GM21360 (cell line): Measurements from ENCODE around the gene ALDOC.

Experiments used
- ATAC-seq: cut with Tn5 transposase; IDR thresholded peaks from one replicate; pipeline ENCODE4 v1.9.1; 2021; ENCODE audit warnings: mild to moderate bottlenecking, moderate library complexity; ENCODE audit not compliant: unreplicated experiment

The ALDOC gene

GRCh38 chr17:28533091-28533807 is 43.4 kb downstream of the ALDOC start:
- ATAC-seq: no peak

- ATAC-seq: no peak
These were observed 44.4 kb downstream of the ALDOC start for GRCh38 chr17:28532050-28532960.

- ATAC-seq: no peak
These were observed 45.8 kb downstream of the ALDOC start for GRCh38 chr17:28530926-28531325.

- no peak for ATAC-seq
These were observed 46.4 kb downstream of the ALDOC start for GRCh38 chr17:28530250-28530649.

- ATAC-seq: no peak
These were observed 47.7 kb downstream of the ALDOC start for GRCh38 chr17:28529013-28529400.

GRCh38 chr17:28528327-28529012 is 48.2 kb downstream of the ALDOC start:
- no peak for ATAC-seq

GRCh38 chr17:28527859-28528258 is 48.8 kb downstream of the ALDOC start:
- no peak for ATAC-seq

- no peak for ATAC-seq
These were observed 49.5 kb downstream of the ALDOC start for GRCh38 chr17:28527181-28527681.

- ATAC-seq: no peak
These were observed 50.3 kb downstream of the ALDOC start for GRCh38 chr17:28526381-28526780.

- ATAC-seq: no peak
These were observed 51.9 kb downstream of the ALDOC start for GRCh38 chr17:28524476-28525424.

- ATAC-seq: no peak
These were observed 52.8 kb downstream of the ALDOC start for GRCh38 chr17:28523876-28524275.

GRCh38 chr17:28523186-28523585 is 53.5 kb downstream of the ALDOC start:
- no peak for ATAC-seq
